A673 (cell line): ENCODE measurements around the gene F13A1.

Source experiments
- EZH2 ChIP-seq: fragments of 200-600 bp; sonication (generic); IDR thresholded peaks from 2 replicates; pipeline ENCODE4 v1.6.1; 2017; ENCODE audit warnings: borderline replicate concordance, low read depth, mild to moderate bottlenecking, mixed read lengths, antibody characterized with exemption, low read length; ENCODE audit not compliant: poor library complexity, severe bottlenecking
- TF ChIP-seq, protein P1 (sequence below): fragments of 300-800, 200-600 bp; sonication (generic); conservative IDR thresholded peaks from 2 replicates; pipeline ENCODE4 v1.5.1; 2017; ENCODE audit warnings: low read depth, mild to moderate bottlenecking, antibody characterized with exemption, low read length, moderate library complexity, mixed read lengths

GRCh38 chr6:6176127-6176526 is 144.3 kb downstream of the F13A1 start:
- TF ChIP-seq, protein P1, sequence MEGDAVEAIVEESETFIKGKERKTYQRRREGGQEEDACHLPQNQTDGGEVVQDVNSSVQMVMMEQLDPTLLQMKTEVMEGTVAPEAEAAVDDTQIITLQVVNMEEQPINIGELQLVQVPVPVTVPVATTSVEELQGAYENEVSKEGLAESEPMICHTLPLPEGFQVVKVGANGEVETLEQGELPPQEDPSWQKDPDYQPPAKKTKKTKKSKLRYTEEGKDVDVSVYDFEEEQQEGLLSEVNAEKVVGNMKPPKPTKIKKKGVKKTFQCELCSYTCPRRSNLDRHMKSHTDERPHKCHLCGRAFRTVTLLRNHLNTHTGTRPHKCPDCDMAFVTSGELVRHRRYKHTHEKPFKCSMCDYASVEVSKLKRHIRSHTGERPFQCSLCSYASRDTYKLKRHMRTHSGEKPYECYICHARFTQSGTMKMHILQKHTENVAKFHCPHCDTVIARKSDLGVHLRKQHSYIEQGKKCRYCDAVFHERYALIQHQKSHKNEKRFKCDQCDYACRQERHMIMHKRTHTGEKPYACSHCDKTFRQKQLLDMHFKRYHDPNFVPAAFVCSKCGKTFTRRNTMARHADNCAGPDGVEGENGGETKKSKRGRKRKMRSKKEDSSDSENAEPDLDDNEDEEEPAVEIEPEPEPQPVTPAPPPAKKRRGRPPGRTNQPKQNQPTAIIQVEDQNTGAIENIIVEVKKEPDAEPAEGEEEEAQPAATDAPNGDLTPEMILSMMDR = no peak
- no peak for TF ChIP-seq EZH2
